Ishikawa (cell line): ENCODE data around the gene BFSP2.

Experiments
- EGR1 ChIP-seq: IDR thresholded peaks from 2 replicates; pipeline ENCODE4 v1.6.1; 2012
- EP300 ChIP-seq: IDR thresholded peaks from 2 replicates; pipeline ENCODE4 v1.6.1; 2012; ENCODE audit warnings: borderline replicate concordance
- RAD21 ChIP-seq: IDR thresholded peaks from 2 replicates; pipeline ENCODE4 v1.6.1; 2012; ENCODE audit warnings: low read depth
- REST ChIP-seq: IDR thresholded peaks from 2 replicates; pipeline ENCODE4 v1.6.1; 2012; ENCODE audit warnings: low read depth, mild to moderate bottlenecking
- TAF1 ChIP-seq: IDR thresholded peaks from 2 replicates; pipeline ENCODE4 v1.6.1; 2012; ENCODE audit warnings: low read depth, mild to moderate bottlenecking
- YY1 ChIP-seq: IDR thresholded peaks from 2 replicates; pipeline ENCODE4 v1.6.1; 2012; ENCODE audit warnings: low read depth

GRCh38 chr3:133474251-133474801 lies 74.5 kb downstream of the BFSP2 start:
- no peak for TF ChIP-seq YY1
- peak; percentile 55; the same call in 1 of the 2 replicates for TF ChIP-seq EP300
- no peak for TF ChIP-seq TAF1
- TF ChIP-seq REST = no peak
- TF ChIP-seq RAD21 = no peak
- no peak for TF ChIP-seq EGR1
